PC-3 (cell line): Measurements from ENCODE around the gene CDH22. TPM values are rescaled to one million over a fixed set of nuclear protein-coding genes. Genes with fewer than 3 reads are reported as not detected.

ENCODE experiments used
- ATAC-seq: fragments of 200-7000 bp; cut with Tn5 transposase; 2 replicates; pipeline ENCODE4 v1.9.1; 2020; ENCODE audit warnings: mild to moderate bottlenecking, moderate library complexity
- BruUV-seq: library from RNA; stranded (reverse); fragments of 400-500 nt; replicated peaks from 2 replicates; lab custom pipeline; 2021; lab: Mats Ljungman, UMichigan
- CTCF ChIA-PET: fragments of 300-600 bp; sonication (Branson Sonifier 250); formaldehyde crosslinking; loops from one replicate; lab custom pipeline; 2022; ENCODE audit warnings: antibody characterized with exemption; lab: Charles Lee
- POLR2A ChIA-PET: fragments of 300-600 bp; sonication (Branson Sonifier 250); formaldehyde crosslinking; loops from one replicate; lab custom pipeline; 2022; ENCODE audit warnings: antibody characterized with exemption; ENCODE audit not compliant: unreplicated experiment; lab: Charles Lee
- DNase-seq: peaks from one replicate; pipeline ENCODE4 v3.0.0-alpha.2; 2015
- H2AFZ ChIP-seq: fragments of 300-600 bp; sonication (generic); 2 replicates; pipeline ENCODE4 v1.6.0; 2016; ENCODE audit warnings: antibody characterized with exemption, low read length
- H3F3A ChIP-seq: fragments of 300-600 bp; sonication (generic); one replicate; pipeline ENCODE4 v1.6.0; 2017; ENCODE audit warnings: antibody characterized with exemption, low read length, control low read depth, mild to moderate bottlenecking; ENCODE audit not compliant: unreplicated experiment
- H3K27ac ChIP-seq: fragments of 300-600 bp; sonication (generic); 2 replicates; pipeline ENCODE4 v1.5.1; 2016; ENCODE audit warnings: mild to moderate bottlenecking, low read length
- H3K27me3 ChIP-seq: fragments of 300-600 bp; sonication (generic); 2 replicates; pipeline ENCODE4 v1.6.1; 2016; ENCODE audit warnings: low read length, mixed read lengths
- H3K36me3 ChIP-seq: fragments of 300-600 bp; sonication (generic); 2 replicates; pipeline ENCODE4 v1.6.1; 2016; ENCODE audit warnings: low read depth, mixed run types, low read length, mixed read lengths
- H3K4me1 ChIP-seq: fragments of 300-600 bp; sonication (generic); 2 replicates; pipeline ENCODE4 v1.5.1; 2016; ENCODE audit warnings: low read length; ENCODE audit not compliant: insufficient read depth
- H3K4me2 ChIP-seq: fragments of 300-600 bp; sonication (generic); 2 replicates; pipeline ENCODE4 v1.6.0; 2016; ENCODE audit warnings: low read length
- H3K4me3 ChIP-seq: fragments of 300-600 bp; sonication (generic); 2 replicates; pipeline ENCODE4 v1.5.1; 2016; ENCODE audit warnings: mild to moderate bottlenecking, low read length, mixed read lengths
- H3K79me2 ChIP-seq: fragments of 300-600 bp; sonication (generic); 2 replicates; pipeline ENCODE4 v1.6.1; 2017; ENCODE audit warnings: low read length, mixed read lengths
- H3K9ac ChIP-seq: fragments of 300-600 bp; sonication (generic); 2 replicates; pipeline ENCODE4 v1.6.0; 2016; ENCODE audit warnings: mild to moderate bottlenecking, low read length
- H3K9me2 ChIP-seq: fragments of 300-600 bp; sonication (generic); replicated peaks from 2 replicates; pipeline ENCODE4 v1.6.1; 2016; ENCODE audit warnings: mixed run types, low read length, mixed read lengths
- H3K9me3 ChIP-seq: fragments of 300-600 bp; sonication (generic); 2 replicates; pipeline ENCODE4 v1.6.1; 2016; ENCODE audit warnings: low read length, mixed read lengths
- H4K20me1 ChIP-seq: fragments of 300-600 bp; sonication (generic); 2 replicates; pipeline ENCODE4 v1.6.1; 2016; ENCODE audit warnings: low read length, mixed read lengths
- CTCF ChIP-seq: fragments of 300-600 bp; sonication (generic); conservative IDR thresholded peaks from 2 replicates; pipeline ENCODE4 v1.5.1; 2017; ENCODE audit warnings: antibody characterized with exemption, low read depth, mild to moderate bottlenecking, low read length
- EZH2 ChIP-seq: fragments of 300-600 bp; sonication (generic); IDR thresholded peaks from one replicate; pipeline ENCODE4 v1.6.1; 2017; ENCODE audit warnings: antibody characterized with exemption, mild to moderate bottlenecking, low read length; ENCODE audit not compliant: unreplicated experiment
- EZH2phosphoT487 ChIP-seq: fragments of 300-600 bp; sonication (generic); IDR thresholded peaks from 2 replicates; pipeline ENCODE4 v1.6.1; 2018; ENCODE audit warnings: mild to moderate bottlenecking, antibody characterized with exemption, low read length, borderline replicate concordance
- intact Hi-C: fragments of 100-400 bp; cut with micrococcal nuclease; formaldehyde crosslinking; loops from 2 replicates; pipeline ENCODE4 v1.9.0; 2023
- total RNA-seq: library from RNA; depleted of rRNA; stranded (reverse); fragments of >200 nt; gene quantifications from 2 replicates; pipeline ENCODE4 v1.2.3, GENCODE V29; 2014

The CDH22 gene
- total RNA-seq, 1 experiment from 2014 or later = not detected

- no peak overlapping the region for H3K4me2 ChIP-seq
- H3K4me1 ChIP-seq = no peaks in the 10 kb centered on the region
- BruUV-seq = no TSS peak
- no peak for ATAC-seq
- H3K27me3 ChIP-seq = peaks cover 44% of the 10 kb centered on the region
- no peaks in the 10 kb centered on the region for H3K36me3 ChIP-seq
- no peaks in the 10 kb centered on the region for H3K79me2 ChIP-seq
- TF ChIP-seq EZH2 (no peak), EZH2phosphoT487 (no peak), CTCF (no peak)
- DNase-seq = no peak
- no peaks in the 10 kb centered on the region for H3K9me3 ChIP-seq
- ChIA-PET CTCF (no interaction called here), POLR2A (interaction anchor here (0.7 kb wide), 1 partner anchor 302 kb away, joined by 3 read pairs; no protein-coding TSS in a partner anchor)
- H3K9me2 ChIP-seq = no peaks in the 10 kb centered on the region
- H3K27ac ChIP-seq = no peak overlapping the region
- H4K20me1 ChIP-seq = no peaks in the 10 kb centered on the region
- H2AFZ ChIP-seq = no peak overlapping the region
- no peak overlapping the region for H3K4me3 ChIP-seq
- H3F3A ChIP-seq = no peaks in the 10 kb centered on the region
- H3K9ac ChIP-seq = no peak overlapping the region
- intact Hi-C loops = no loop called here
Measured at GRCh38 chr20:46235077-46235476, 73.2 kb downstream of the CDH22 start.

- no peak for DNase-seq
- no TSS peak for BruUV-seq
- Histone ChIP-seq H3K79me2 (no peaks in the 10 kb centered on the region), H3K4me2 (no peak overlapping the region), H3K4me1 (no peaks in the 10 kb centered on the region), H2AFZ (no peak overlapping the region), H3K9me2 (no peaks in the 10 kb centered on the region), H3F3A (no peaks in the 10 kb centered on the region), H4K20me1 (no peaks in the 10 kb centered on the region), H3K9ac (no peak overlapping the region), H3K27ac (no peak overlapping the region), H3K9me3 (no peaks in the 10 kb centered on the region), H3K27me3 (peaks cover 36% of the 10 kb centered on the region), H3K36me3 (no peaks in the 10 kb centered on the region), H3K4me3 (no peak overlapping the region)
- ChIA-PET CTCF (no interaction called here), POLR2A (no interaction called here)
- ATAC-seq = no peak
- intact Hi-C loops = no loop called here
- TF ChIP-seq CTCF = no peak
- TF ChIP-seq EZH2phosphoT487 = no peak
- TF ChIP-seq EZH2 = no peak
Measured at GRCh38 chr20:46233701-46234100, 74.6 kb downstream of the CDH22 start.

GRCh38 chr20:46232539-46232938, 75.8 kb downstream of the CDH22 start:
- ATAC-seq (no peak), DNase-seq (no peak)
- H3K36me3 ChIP-seq = no peaks in the 10 kb centered on the region
- H4K20me1 ChIP-seq = no peaks in the 10 kb centered on the region
- no peak overlapping the region for H3K4me2 ChIP-seq
- no TSS peak for BruUV-seq
- CTCF ChIA-PET = no interaction called here
- H3K9me3 ChIP-seq = no peaks in the 10 kb centered on the region
- POLR2A ChIA-PET = no interaction called here
- no peaks in the 10 kb centered on the region for H3K9me2 ChIP-seq
- no peaks in the 10 kb centered on the region for H3K4me1 ChIP-seq
- no peaks in the 10 kb centered on the region for H3F3A ChIP-seq
- no peak overlapping the region for H3K9ac ChIP-seq
- H3K4me3 ChIP-seq = no peak overlapping the region
- intact Hi-C loops = no loop called here
- no peak overlapping the region for H2AFZ ChIP-seq
- H3K79me2 ChIP-seq = no peaks in the 10 kb centered on the region
- peaks cover 32% of the 10 kb centered on the region for H3K27me3 ChIP-seq
- no peak overlapping the region for H3K27ac ChIP-seq
- TF ChIP-seq EZH2 (no peak), EZH2phosphoT487 (no peak), CTCF (no peak)
